ENCODE results near the gene WNT8B. TPM values are rescaled to one million over a fixed set of nuclear protein-coding genes. Genes with fewer than 3 reads are reported as not detected.

The WNT8B gene
- total RNA-seq, 4 donors from 2014 or later = not detected

- 44 to 53% methylated on average over 2 to 58 of the region's 72 CpGs for WGBS, 2 donors (ENCODE audit: low coverage in 1 of 2)
- TF ChIP-seq POLR2A (IDR thresholded peaks at IDR 0.05) (no peak), POLR2AphosphoS5 (IDR thresholded peaks at IDR 0.05) (no peak), CTCF (IDR thresholded peaks at IDR 0.05) (no peak), EP300 (IDR thresholded peaks at IDR 0.05; ENCODE audit: low read depth) (no peak)
- Histone ChIP-seq H3K9me3 (no peaks in the 10 kb centered on the region), H3K27ac (no peak within 1 kb of the TSS), H3K4me3 (peak within 1 kb of the TSS; percentile 20 to 47 (median 28)), H3K36me3 (peaks cover 0 to 14% (median 5%) of the 10 kb centered on the region in 4 donors), H3K4me1 (peaks cover 0 to 12% (median 6%) of the 10 kb centered on the region in 4 donors), H3K27me3 (peaks cover 8% of the 10 kb centered on the region)
- intact Hi-C loops (cut with DNase I; ENCODE audit: low total_unique reads) (no loop called here), in situ Hi-C loops (cut with MboI; ENCODE audit: low pct_ligation_motif_present in 1 of 4, low pct_unique_long_range_greater_than_20kb in 1 of 4, low sequenced_read_pairs in 3 of 4) (loop anchor here in 3 of 4 donors (5.0 to 25.0 kb wide), 4 partner anchors 82 to 182 kb away; partner anchors contain the start of genes SCD (in 3 of the 3) and PKD2L1 (in 2 of the 3))
- peak; percentile 17 for DNase-seq
These were observed 56.7 kb downstream of the WNT8B start, which contains the start of gene SEC31B for GRCh38 chr10:100519311-100520051. SEC31B (minus strand) TSS chr10:100519861; CDS start chr10:100516952, 2,909 bp downstream.

GRCh38 chr10:100520811-100521210 is 58.0 kb downstream of the WNT8B start:
- Histone ChIP-seq H3K4me3 (no peak overlapping the region), H3K9me3 (no peaks in the 10 kb centered on the region), H3K27me3 (peaks cover 8% of the 10 kb centered on the region), H3K36me3 (peaks cover 0 to 21% (median 9%) of the 10 kb centered on the region in 4 donors), H3K4me1 (peaks cover 0 to 12% (median 6%) of the 10 kb centered on the region in 4 donors), H3K27ac (no peak overlapping the region)
- intact Hi-C loops (cut with DNase I; ENCODE audit: low total_unique reads) = no loop called here
- no peak for TF ChIP-seq CTCF (IDR thresholded peaks at IDR 0.05)
- no peak for TF ChIP-seq EP300 (IDR thresholded peaks at IDR 0.05; ENCODE audit: low read depth)
- TF ChIP-seq POLR2AphosphoS5 (IDR thresholded peaks at IDR 0.05) = no peak
- TF ChIP-seq POLR2A (IDR thresholded peaks at IDR 0.05) = no peak
- 85 to 86% methylated on average over 2 to 3 of the region's 3 CpGs for WGBS, 2 donors (ENCODE audit: low coverage in 1 of 2)
- in situ Hi-C loops (cut with MboI; ENCODE audit: low pct_ligation_motif_present in 1 of 4, low pct_unique_long_range_greater_than_20kb in 1 of 4, low sequenced_read_pairs in 3 of 4) = loop anchor here in 2 of 4 donors (25.0 kb wide), 1 partner anchor 184 kb away; the partner anchor contains the start of genes PKD2L1 (in 2 of the 2) and SCD (in 2 of the 2)
- DNase-seq = no peak

- H3K4me1 ChIP-seq = peaks cover 0 to 12% (median 6%) of the 10 kb centered on the region in 4 donors
- H3K9me3 ChIP-seq = no peaks in the 10 kb centered on the region
- no peak overlapping the region for H3K4me3 ChIP-seq
- no peak overlapping the region for H3K27ac ChIP-seq
- in situ Hi-C loops (cut with MboI; ENCODE audit: low pct_ligation_motif_present in 1 of 4, low pct_unique_long_range_greater_than_20kb in 1 of 4, low sequenced_read_pairs in 3 of 4) = loop anchor here in 2 of 4 donors (25.0 kb wide), 1 partner anchor 185 kb away; the partner anchor contains the start of genes PKD2L1 (in 2 of the 2) and SCD (in 2 of the 2)
- TF ChIP-seq POLR2AphosphoS5 (IDR thresholded peaks at IDR 0.05) (no peak), CTCF (IDR thresholded peaks at IDR 0.05) (no peak), POLR2A (IDR thresholded peaks at IDR 0.05) (no peak), EP300 (IDR thresholded peaks at IDR 0.05; ENCODE audit: low read depth) (no peak)
- WGBS, 2 donors (ENCODE audit: low coverage in 1 of 2) = 82 to 89% methylated on average over 4 to 5 of the region's 5 CpGs
- H3K27me3 ChIP-seq = peaks cover 8% of the 10 kb centered on the region
- H3K36me3 ChIP-seq = peaks cover 0 to 34% (median 15%) of the 10 kb centered on the region in 4 donors
- no peak for DNase-seq
- intact Hi-C loops (cut with DNase I; ENCODE audit: low total_unique reads) = no loop called here
These were observed 59.4 kb downstream of the WNT8B start for GRCh38 chr10:100522107-100522801.

- WGBS, 2 donors (ENCODE audit: low coverage in 1 of 2) = 96% methylated on average over 6 to 9 of the region's 9 CpGs
- Histone ChIP-seq H3K4me3 (no peak overlapping the region), H3K9me3 (no peaks in the 10 kb centered on the region), H3K27me3 (peaks cover 8% of the 10 kb centered on the region), H3K4me1 (peaks cover 3 to 16% (median 8%) of the 10 kb centered on the region in 4 donors), H3K36me3 (peaks cover 0 to 34% (median 15%) of the 10 kb centered on the region in 4 donors), H3K27ac (no peak overlapping the region)
- DNase-seq = no peak
- no peak for TF ChIP-seq CTCF (IDR thresholded peaks at IDR 0.05)
- no peak for TF ChIP-seq POLR2AphosphoS5 (IDR thresholded peaks at IDR 0.05)
- no peak for TF ChIP-seq POLR2A (IDR thresholded peaks at IDR 0.05)
- TF ChIP-seq EP300 (IDR thresholded peaks at IDR 0.05; ENCODE audit: low read depth) = no peak
- intact Hi-C loops (cut with DNase I; ENCODE audit: low total_unique reads) (no loop called here), in situ Hi-C loops (cut with MboI; ENCODE audit: low pct_ligation_motif_present in 1 of 4, low pct_unique_long_range_greater_than_20kb in 1 of 4, low sequenced_read_pairs in 3 of 4) (loop anchor here in 2 of 4 donors (25.0 kb wide), 1 partner anchor 186 kb away; the partner anchor contains the start of genes PKD2L1 (in 2 of the 2) and SCD (in 2 of the 2))
These were observed 60.1 kb downstream of the WNT8B start for GRCh38 chr10:100522945-100523344.
